GM20431 (cell line): ENCODE results near the gene ARMC6.
"Not testable (repeated sequence)": the region's sequence is repeated elsewhere in the genome, so short reads cannot be mapped to it uniquely, and the experiment has no call there.

Experiments used
- in situ Hi-C: fragments of 300-500 bp; cut with MseI, MboI; formaldehyde crosslinking; loops from one replicate; pipeline ENCODE4 v1.15.0; 2020; ENCODE audit warnings: low sequenced_read_pairs; ENCODE audit not compliant: unreplicated experiment

ARMC6 gene

GRCh38 chr19:19021115-19021514 is 12.3 kb upstream of the ARMC6 start:
- in situ Hi-C loops: no loop called here

GRCh38 chr19:19022380-19022961 is 10.9 kb upstream of the ARMC6 start:
- in situ Hi-C loops: no loop called here

GRCh38 chr19:19023376-19023775 is 10.0 kb upstream of the ARMC6 start:
- in situ Hi-C loops: not testable (repeated sequence)

GRCh38 chr19:19025861-19026260 is 7.5 kb upstream of the ARMC6 start:
- in situ Hi-C loops: no loop called here

- in situ Hi-C loops: no loop called here
Observed at GRCh38 chr19:19026299-19026971, 7.0 kb upstream of the ARMC6 start.

GRCh38 chr19:19027228-19027627 is 6.2 kb upstream of the ARMC6 start:
- in situ Hi-C loops: no loop called here

- in situ Hi-C loops: no loop called here
Observed at GRCh38 chr19:19028526-19028925, 4.9 kb upstream of the ARMC6 start.

- in situ Hi-C loops: no loop called here
Observed at GRCh38 chr19:19031891-19032290, 1.5 kb upstream of the ARMC6 start.

GRCh38 chr19:19032420-19033175 is 805 bp upstream of the ARMC6 start:
- in situ Hi-C loops: no loop called here

- in situ Hi-C loops: no loop called here
Observed at GRCh38 chr19:19033176-19033425, 302 bp upstream of the ARMC6 start.

GRCh38 chr19:19034204-19034624 is 811 bp downstream of the ARMC6 start:
- in situ Hi-C loops: no loop called here

- in situ Hi-C loops: no loop called here
Observed at GRCh38 chr19:19039901-19040300, 6.5 kb downstream of the ARMC6 start.

GRCh38 chr19:19040417-19040816 is 7.0 kb downstream of the ARMC6 start:
- in situ Hi-C loops: no loop called here

- in situ Hi-C loops: no loop called here
Observed at GRCh38 chr19:19042732-19043280, 9.4 kb downstream of the ARMC6 start.

GRCh38 chr19:19043481-19043880 is 10.1 kb downstream of the ARMC6 start:
- in situ Hi-C loops: no loop called here

GRCh38 chr19:19043881-19044280 is 10.5 kb downstream of the ARMC6 start:
- in situ Hi-C loops: no loop called here

GRCh38 chr19:19049406-19049805 is 16.0 kb downstream of the ARMC6 start:
- in situ Hi-C loops: no loop called here

- in situ Hi-C loops: no loop called here
Observed at GRCh38 chr19:19050104-19050503, 16.7 kb downstream of the ARMC6 start.

- in situ Hi-C loops: no loop called here
Observed at GRCh38 chr19:19050731-19051130, 17.3 kb downstream of the ARMC6 start.

- in situ Hi-C loops: no loop called here
Observed at GRCh38 chr19:19051478-19052213, 18.2 kb downstream of the ARMC6 start.

- in situ Hi-C loops: no loop called here
Observed at GRCh38 chr19:19052921-19053320, 19.5 kb downstream of the ARMC6 start.
